ENCODE measurements around the gene HCN2. TPM values are rescaled to one million over a fixed set of nuclear protein-coding genes. Genes with fewer than 3 reads are reported as not detected.

HCN2 gene
- polyA plus RNA-seq, 1 of the 3 experiments (the other 2 are of a cell fraction): 5.6 TPM

- Histone ChIP-seq H2AFZ (ENCODE audit: low read depth) (no peak overlapping the region), H3K9ac (no peak overlapping the region), H3K4me3 (ENCODE audit: low read depth in 2 of 2, low read length in 1 of 2) (no peak overlapping the region; a peak in 1 of 4 replicates), H4K20me1 (ENCODE audit: insufficient read depth) (peaks cover 56% of the 10 kb centered on the region), H3K4me1 (ENCODE audit: control insufficient read depth in 1 of 2, insufficient read depth in 2 of 2, low read depth in 1 of 2, low read length in 1 of 2) (peaks cover 1 to 6% of the 10 kb centered on the region in 2 experiments; a peak in 1 of 4 replicates), H3K9me3 (no peaks in the 10 kb centered on the region), H3K27me3 (ENCODE audit: insufficient read depth) (no peaks in the 10 kb centered on the region), H3K79me2 (ENCODE audit: insufficient read depth) (peaks cover 22% of the 10 kb centered on the region), H3K27ac (ENCODE audit: low read depth in 2 of 2, low read length in 1 of 2) (no peak overlapping the region; a peak in 1 of 4 replicates), H3K36me3 (replicated peaks in 1 of 2; ENCODE audit: control insufficient read depth in 1 of 2, insufficient read depth in 2 of 2, low read length in 1 of 2) (peaks cover 0 to 32% of the 10 kb centered on the region in 2 experiments), H3K9me2 (no peaks in the 10 kb centered on the region), H3F3A (replicated peaks; ENCODE audit: insufficient read depth) (peaks cover 20% of the 10 kb centered on the region), H3K4me2 (no peak overlapping the region)
- CTCF ChIA-PET: interaction anchor here (0.7 to 2.8 kb wide), 16 partner anchors 8 to 61 kb away, joined by 3 to 30 read pairs (median 6); partner anchors contain the start of gene BSG
- POLR2A ChIA-PET: no interaction called here
- DNase-seq: no peak
- TF ChIP-seq TEAD4 (IDR thresholded peaks at IDR 0.05; ENCODE audit: borderline replicate concordance, insufficient read depth) (no peak), SMC3 (IDR thresholded peaks at IDR 0.05; ENCODE audit: low read depth, low read length) (no peak), RFX5 (IDR thresholded peaks at IDR 0.05; ENCODE audit: low read length) (no peak), CTCF (IDR thresholded peaks at IDR 0.05) (no peak), FOXM1 (IDR thresholded peaks at IDR 0.05; ENCODE audit: low read depth) (no peak)
- TF ChIP-seq, protein P1, sequence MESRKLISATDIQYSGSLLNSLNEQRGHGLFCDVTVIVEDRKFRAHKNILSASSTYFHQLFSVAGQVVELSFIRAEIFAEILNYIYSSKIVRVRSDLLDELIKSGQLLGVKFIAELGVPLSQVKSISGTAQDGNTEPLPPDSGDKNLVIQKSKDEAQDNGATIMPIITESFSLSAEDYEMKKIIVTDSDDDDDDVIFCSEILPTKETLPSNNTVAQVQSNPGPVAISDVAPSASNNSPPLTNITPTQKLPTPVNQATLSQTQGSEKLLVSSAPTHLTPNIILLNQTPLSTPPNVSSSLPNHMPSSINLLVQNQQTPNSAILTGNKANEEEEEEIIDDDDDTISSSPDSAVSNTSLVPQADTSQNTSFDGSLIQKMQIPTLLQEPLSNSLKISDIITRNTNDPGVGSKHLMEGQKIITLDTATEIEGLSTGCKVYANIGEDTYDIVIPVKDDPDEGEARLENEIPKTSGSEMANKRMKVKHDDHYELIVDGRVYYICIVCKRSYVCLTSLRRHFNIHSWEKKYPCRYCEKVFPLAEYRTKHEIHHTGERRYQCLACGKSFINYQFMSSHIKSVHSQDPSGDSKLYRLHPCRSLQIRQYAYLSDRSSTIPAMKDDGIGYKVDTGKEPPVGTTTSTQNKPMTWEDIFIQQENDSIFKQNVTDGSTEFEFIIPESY (IDR thresholded peaks at IDR 0.05; ENCODE audit: borderline replicate concordance, low read depth): no peak
- WGBS (ENCODE audit: low lambda C conversion rate): 92% methylated on average over 17 of the region's 27 CpGs
These were observed 6.3 kb upstream of the HCN2 start for GRCh38 chr19:583198-583967.

DNA sequence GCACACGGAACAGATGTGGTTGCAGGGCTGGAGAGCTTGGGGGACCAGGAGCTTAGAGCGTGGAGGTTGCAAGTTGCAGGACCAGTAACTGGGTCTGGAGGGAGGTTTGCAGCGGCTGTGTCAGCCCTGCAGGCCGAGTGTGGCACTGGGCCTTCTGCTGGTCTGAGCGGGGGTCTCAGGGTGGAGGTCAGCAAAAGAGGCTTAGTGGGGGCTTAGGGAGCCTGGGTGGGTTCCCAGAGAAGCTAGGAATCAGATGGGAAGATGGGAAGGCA is 5.8 kb upstream of the HCN2 start:
- Histone ChIP-seq H3K4me3 (ENCODE audit: low read depth in 2 of 2, low read length in 1 of 2) (no peak overlapping the region), H3K9me3 (no peaks in the 10 kb centered on the region), H3F3A (replicated peaks; ENCODE audit: insufficient read depth) (peaks cover 20% of the 10 kb centered on the region), H3K79me2 (ENCODE audit: insufficient read depth) (peaks cover 16% of the 10 kb centered on the region), H3K4me2 (no peak overlapping the region), H3K36me3 (replicated peaks in 1 of 2; ENCODE audit: control insufficient read depth in 1 of 2, insufficient read depth in 2 of 2, low read length in 1 of 2) (peaks cover 0 to 32% of the 10 kb centered on the region in 2 experiments), H2AFZ (ENCODE audit: low read depth) (no peak overlapping the region), H3K9ac (no peak overlapping the region), H3K9me2 (no peaks in the 10 kb centered on the region), H3K27me3 (ENCODE audit: insufficient read depth) (no peaks in the 10 kb centered on the region), H3K4me1 (ENCODE audit: control insufficient read depth in 1 of 2, insufficient read depth in 2 of 2, low read depth in 1 of 2, low read length in 1 of 2) (peaks cover 4 to 12% of the 10 kb centered on the region in 2 experiments; a peak in 1 of 4 replicates), H4K20me1 (ENCODE audit: insufficient read depth) (peaks cover 52% of the 10 kb centered on the region), H3K27ac (ENCODE audit: low read depth in 2 of 2, low read length in 1 of 2) (no peak overlapping the region)
- 93% methylated on average over 3 of the region's 5 CpGs for WGBS (ENCODE audit: low lambda C conversion rate)
- ChIA-PET POLR2A (no interaction called here), CTCF (interaction anchor here (0.6 to 2.8 kb wide), 25 partner anchors 9 to 660 kb away, joined by 3 to 30 read pairs (median 5); partner anchors contain the start of genes BSG and CDC34)
- TF ChIP-seq GATA2 (CRISPR knock-in tag; IDR thresholded peaks at IDR 0.05) (no peak), YY1 (IDR thresholded peaks at IDR 0.05; ENCODE audit: low read depth) (no peak), MEF2A (IDR thresholded peaks at IDR 0.05; ENCODE audit: borderline replicate concordance, low read depth) (no peak), TAF1 (IDR thresholded peaks at IDR 0.05; ENCODE audit: borderline replicate concordance, low read depth, low read length) (no peak), NFIC (IDR thresholded peaks at IDR 0.05; ENCODE audit: borderline replicate concordance) (no peak), PBX3 (IDR thresholded peaks at IDR 0.05) (no peak), SIN3A (IDR thresholded peaks at IDR 0.05; ENCODE audit: borderline replicate concordance, low read depth, low read length) (no peak), GABPA (IDR thresholded peaks at IDR 0.05; ENCODE audit: low read depth) (no peak), FOSL2 (IDR thresholded peaks at IDR 0.05; ENCODE audit: borderline replicate concordance, low read depth) (no peak)
- no peak for DNase-seq
